ENCODE measurements around the gene ARID2. TPM values are rescaled to one million over a fixed set of nuclear protein-coding genes. Genes with fewer than 3 reads are reported as not detected.

The ARID2 gene
- total and polyA plus RNA-seq, 2 of the 4 experiments (the other 2 are of a cell fraction) = 5.4 to 28.1 TPM

- no peak overlapping the region for H4K5ac ChIP-seq (ENCODE audit: low read depth, low read length)
- ATAC-seq (ENCODE audit: low read depth) = no peak
- no peaks in the 10 kb centered on the region for H3K27me3 ChIP-seq (ENCODE audit: control insufficient read depth, insufficient read depth, low read length)
- H2BK20ac ChIP-seq (ENCODE audit: low read depth, low read length) = no peak overlapping the region
- no peak overlapping the region for H3K14ac ChIP-seq (replicated peaks; ENCODE audit: low read depth, low read length)
- no peak overlapping the region for H3K4ac ChIP-seq (ENCODE audit: low read depth, low read length)
- peaks cover 6% of the 10 kb centered on the region for H3K4me1 ChIP-seq (ENCODE audit: control insufficient read depth, insufficient read depth, low read length)
- H3K9me3 ChIP-seq (ENCODE audit: control insufficient read depth, insufficient read depth, low read length) = no peaks in the 10 kb centered on the region
- no peak overlapping the region for H2AK5ac ChIP-seq (ENCODE audit: low read depth, low read length)
- TF ChIP-seq MAFK (IDR thresholded peaks at IDR 0.05; ENCODE audit: low read depth, low read length) (no peak), ELK1 (IDR thresholded peaks at IDR 0.05; ENCODE audit: borderline replicate concordance, low read depth, low read length) (no peak), CTCF (conservative IDR thresholded peaks at IDR 0.05; ENCODE audit: low read depth, low read length) (no peak), CEBPB (IDR thresholded peaks at IDR 0.05; ENCODE audit: low read depth, low read length) (no peak), MXI1 (IDR thresholded peaks at IDR 0.05; ENCODE audit: borderline replicate concordance, low read depth, low read length) (no peak), RAD21 (IDR thresholded peaks at IDR 0.05; ENCODE audit: low read length) (no peak), USF2 (IDR thresholded peaks at IDR 0.05; ENCODE audit: low read depth, low read length) (no peak), MAZ (IDR thresholded peaks at IDR 0.05; ENCODE audit: borderline replicate concordance, low read depth, low read length) (no peak), NFE2L2 (IDR thresholded peaks at IDR 0.05; ENCODE audit: low read depth, low read length) (no peak), SMC3 (IDR thresholded peaks at IDR 0.05; ENCODE audit: low read depth, low read length) (no peak), BHLHE40 (IDR thresholded peaks at IDR 0.05; ENCODE audit: low read depth, low read length) (no peak), RCOR1 (IDR thresholded peaks at IDR 0.05; ENCODE audit: insufficient replicate concordance, low read length) (no peak)
- no peak overlapping the region for H3K9ac ChIP-seq (ENCODE audit: low read depth, low read length)
- H2BK120ac ChIP-seq (ENCODE audit: low read depth, low read length) = no peak overlapping the region
- no peak overlapping the region for H3K23ac ChIP-seq (ENCODE audit: low read depth, low read length)
- ChIA-PET POLR2A (ENCODE audit: unreplicated experiment) (no interaction called here), CTCF (interaction anchor here (1.0 kb wide), 1 partner anchor 11 kb away, joined by 3 read pairs; no protein-coding TSS in a partner anchor)
- no peak overlapping the region for H4K91ac ChIP-seq (ENCODE audit: insufficient read depth, low read depth, low read length)
- no peak overlapping the region for H2AK9ac ChIP-seq (replicated peaks; ENCODE audit: low read depth, low read length, poor library complexity)
- H3K9me1 ChIP-seq (ENCODE audit: insufficient read depth, low read length) = peaks cover 3% of the 10 kb centered on the region; the same call in 1 of the 2 replicates
- H3K18ac ChIP-seq (ENCODE audit: low read depth, low read length) = no peak overlapping the region
- no peak overlapping the region for H3K27ac ChIP-seq (ENCODE audit: insufficient read depth, low read length)
- DNase-seq = no peak
- peaks cover 7% of the 10 kb centered on the region; the same call in 1 of the 2 replicates for H4K20me1 ChIP-seq (ENCODE audit: insufficient read depth, low read length)
- intact Hi-C loops (cut with micrococcal nuclease) (loop anchor here (5.0 kb wide), 2 partner anchors 147 to 247 kb away; no protein-coding TSS in a partner anchor), dilution Hi-C loops (cut with HindIII; ENCODE audit: low sequenced_read_pairs, unreplicated experiment) (no loop called here), in situ Hi-C loops (cut with MboI; ENCODE audit: low sequenced_read_pairs) (no loop called here)
- no peak overlapping the region for H3K4me2 ChIP-seq (ENCODE audit: low read depth, low read length)
- no peak overlapping the region for H2AFZ ChIP-seq (replicated peaks; ENCODE audit: low read length, poor library complexity)
- no peak overlapping the region for H3K4me3 ChIP-seq (ENCODE audit: insufficient read depth, low read depth, low read length)
- H2BK15ac ChIP-seq (ENCODE audit: low read depth, low read length) = no peak overlapping the region
- peaks cover 22 to 43% of the 10 kb centered on the region in 2 experiments for H3K79me1 ChIP-seq (ENCODE audit: low read depth in 1 of 2, low read length in 2 of 2)
- H3K56ac ChIP-seq (ENCODE audit: extremely low read depth, insufficient read depth, low read length) = no peak overlapping the region
- no peak overlapping the region for H4K8ac ChIP-seq (ENCODE audit: low read depth in 2 of 2, low read length in 2 of 2)
- no peaks in the 10 kb centered on the region for H3K36me3 ChIP-seq (ENCODE audit: control insufficient read depth, insufficient read depth, low read length)
- no CpG with 5 or more reads among the region's 4 CpGs for WGBS, 2 experiments (ENCODE audit: extremely low coverage in 2 of 2, insufficient read length in 1 of 2)
- BruUV-seq (replicated peaks) = no TSS peak
- H2BK5ac ChIP-seq (ENCODE audit: low read depth, low read length, poor library complexity, severe bottlenecking) = no peak overlapping the region
Observed at GRCh38 chr12:45760333-45760732, 30.8 kb downstream of the ARID2 start.
